GM21619 (cell line): Measurements from ENCODE around the gene LRRC1.
A peak's percentile ranks its signal among the peaks of the same experiment; 100 is the strongest.
"Not testable (repeated sequence)": the region's sequence is repeated elsewhere in the genome, so short reads cannot be mapped to it uniquely, and the experiment has no call there.

Experiments
- ATAC-seq: cut with Tn5 transposase; IDR thresholded peaks from one replicate; pipeline ENCODE4 v1.9.1; 2021; ENCODE audit not compliant: unreplicated experiment

Gene LRRC1

GRCh38 chr6:53792016-53792415 is 2.8 kb upstream of the LRRC1 start:
- ATAC-seq, result no peak

DNA sequence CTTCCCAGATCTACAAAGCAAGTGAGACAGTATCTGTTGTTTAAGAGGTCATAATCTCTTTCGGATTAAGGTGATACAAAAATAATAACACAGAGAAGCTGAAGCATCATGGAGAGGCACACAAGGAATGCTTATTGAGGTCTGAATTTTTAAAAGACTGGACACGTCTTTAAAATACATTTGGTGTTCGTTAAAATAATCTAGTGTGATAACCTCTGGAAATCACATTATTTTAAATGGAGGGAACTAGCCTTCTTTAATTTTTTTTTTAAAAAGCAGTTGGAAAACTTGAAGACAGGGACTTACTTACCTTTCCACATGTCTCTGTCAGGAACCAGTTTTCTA is 1.9 kb upstream of the LRRC1 start:
- no peak for ATAC-seq

- peak; percentile 24 for ATAC-seq
These were observed 1.3 kb upstream of the LRRC1 start for GRCh38 chr6:53793318-53794136.

- ATAC-seq, result peak; percentile 52
These were observed 577 bp upstream of the LRRC1 start for GRCh38 chr6:53794137-53794719.

DNA sequence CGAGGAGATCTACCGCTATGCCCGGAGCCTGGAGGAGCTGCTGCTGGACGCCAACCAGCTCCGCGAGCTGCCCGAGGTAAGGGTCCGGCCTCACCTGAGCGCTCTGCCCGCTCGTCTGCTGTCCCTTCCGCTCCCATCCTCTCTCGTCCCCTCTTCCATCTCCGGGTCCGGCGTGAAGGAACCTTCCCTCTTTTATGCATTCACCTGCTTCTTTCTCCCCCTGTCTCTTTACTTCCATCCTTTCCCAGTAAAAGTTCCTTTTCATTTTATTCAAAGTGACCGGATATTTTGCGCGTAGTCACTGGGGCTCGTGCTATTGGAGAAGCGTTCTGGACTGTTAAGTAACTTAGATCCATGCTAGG is 516 bp downstream of the LRRC1 start:
- ATAC-seq, result peak; percentile 17

GRCh38 chr6:53795702-53796450 is 1.1 kb downstream of the LRRC1 start:
- no peak for ATAC-seq

- ATAC-seq, result no peak
These were observed 1.6 kb downstream of the LRRC1 start for GRCh38 chr6:53796451-53796780.

DNA sequence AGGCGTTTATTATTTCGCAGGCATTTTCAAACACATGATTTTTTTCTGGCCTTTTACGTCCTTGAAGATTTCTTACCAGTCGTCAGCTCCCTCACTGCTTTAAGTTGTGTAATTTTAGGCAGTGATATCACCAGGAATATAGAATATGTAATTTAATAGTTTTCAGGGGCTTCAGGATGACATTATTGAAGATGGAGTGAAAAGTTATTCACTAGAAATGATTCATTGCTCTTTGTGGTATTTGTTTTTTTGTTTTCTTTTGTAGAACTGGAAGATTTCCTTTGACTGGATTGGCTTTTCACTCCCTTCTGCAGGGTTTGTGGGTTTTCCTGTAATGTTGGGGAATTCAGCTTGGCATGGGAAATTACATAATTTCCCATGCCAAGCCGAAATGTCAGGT is 2.0 kb downstream of the LRRC1 start:
- ATAC-seq, result no peak

DNA sequence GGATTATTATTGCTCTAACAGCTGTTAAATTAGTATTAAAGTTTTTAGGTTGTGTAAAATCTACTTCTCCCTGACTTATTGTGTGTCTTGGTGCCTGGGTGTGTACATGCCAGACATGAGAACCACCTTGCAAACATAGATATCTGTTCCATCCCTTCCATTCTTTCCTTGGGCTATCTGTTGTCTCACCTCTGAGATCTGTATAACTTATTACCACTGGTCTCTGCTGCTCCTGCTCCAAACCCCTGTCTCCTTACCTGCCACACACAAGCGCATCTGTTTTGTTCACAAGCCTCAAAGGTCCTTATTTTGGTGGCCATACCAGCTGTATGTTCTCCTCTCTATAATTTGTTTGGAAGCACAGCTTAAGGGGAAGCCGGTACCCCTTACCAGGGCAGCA is 2.5 kb downstream of the LRRC1 start:
- ATAC-seq, result no peak

DNA sequence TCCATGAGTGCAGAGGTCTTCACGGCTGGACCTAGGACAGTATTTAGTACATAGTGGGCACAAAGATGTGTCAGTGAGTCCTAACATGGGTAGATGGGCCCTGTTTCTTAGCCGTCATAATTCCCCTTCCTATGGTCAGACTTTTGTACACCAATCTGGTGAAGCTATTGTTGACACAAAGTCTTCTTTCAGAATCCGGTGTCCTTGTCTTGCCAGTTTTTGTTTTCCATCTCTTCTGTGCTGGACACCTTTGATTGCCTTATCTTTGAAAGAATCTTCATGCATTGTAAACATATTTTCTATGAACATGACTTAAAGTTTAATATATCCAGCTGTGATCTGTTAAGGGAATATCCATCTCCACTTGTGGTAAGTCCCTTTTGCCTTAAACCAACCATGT is 4.5 kb downstream of the LRRC1 start:
- no peak for ATAC-seq

- no peak for ATAC-seq
These were observed 6.2 kb downstream of the LRRC1 start for GRCh38 chr6:53801022-53801421.

DNA sequence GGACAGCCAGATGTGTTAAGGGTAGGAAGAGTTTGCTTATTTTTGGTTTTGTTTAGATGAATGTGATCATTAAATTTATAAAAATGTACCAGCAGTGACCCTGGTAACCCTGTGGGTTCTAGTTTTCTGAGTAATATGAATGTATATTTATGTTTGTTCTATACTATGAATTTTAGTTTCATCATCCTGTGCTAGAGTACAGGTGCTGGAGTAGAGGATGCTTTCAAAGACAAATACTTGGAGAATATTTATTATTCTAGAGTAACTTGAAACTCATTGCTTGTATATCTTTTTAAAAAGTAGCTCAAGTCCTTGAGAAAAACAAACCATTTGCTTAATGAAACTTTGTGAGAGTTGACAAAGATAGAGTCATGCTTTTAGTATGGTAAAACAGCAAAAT is 7.8 kb downstream of the LRRC1 start:
- no peak for ATAC-seq

DNA sequence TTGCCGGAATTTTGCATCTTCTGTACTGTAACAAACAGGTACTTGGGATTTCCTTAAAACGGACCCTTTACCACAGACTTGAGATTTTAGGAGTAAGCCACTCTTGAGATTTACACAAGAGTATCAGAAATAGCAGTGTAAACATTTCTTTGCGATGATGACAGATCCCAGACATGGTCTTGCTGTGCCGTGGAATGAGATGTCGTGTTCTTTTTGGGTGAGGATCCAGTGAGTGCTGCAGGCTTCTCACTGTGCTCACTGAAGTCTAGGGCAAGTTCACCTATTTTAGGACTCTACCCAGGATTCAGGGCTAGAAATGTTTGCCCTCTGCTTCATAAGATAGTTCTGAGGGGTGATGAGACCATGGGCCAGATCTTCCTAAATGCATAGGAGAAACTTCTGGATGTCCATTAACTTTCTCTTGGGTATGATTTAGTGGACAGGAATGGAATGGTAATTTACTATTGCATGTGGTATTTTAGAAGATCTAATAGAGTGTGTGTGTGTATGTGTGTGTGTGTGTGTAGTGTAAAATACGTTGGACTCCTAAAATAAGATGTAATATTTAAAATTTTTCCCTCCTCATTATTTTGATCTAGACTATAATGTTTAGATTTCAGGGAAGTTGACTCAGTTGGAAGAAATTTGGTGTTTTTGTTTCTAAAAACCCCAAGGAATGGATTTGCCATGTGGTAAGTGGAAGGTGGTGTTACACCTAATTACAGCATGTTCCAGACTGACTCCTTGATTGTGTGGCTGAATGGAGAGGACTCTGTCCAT is 8.5 kb downstream of the LRRC1 start:
- no peak for ATAC-seq

DNA sequence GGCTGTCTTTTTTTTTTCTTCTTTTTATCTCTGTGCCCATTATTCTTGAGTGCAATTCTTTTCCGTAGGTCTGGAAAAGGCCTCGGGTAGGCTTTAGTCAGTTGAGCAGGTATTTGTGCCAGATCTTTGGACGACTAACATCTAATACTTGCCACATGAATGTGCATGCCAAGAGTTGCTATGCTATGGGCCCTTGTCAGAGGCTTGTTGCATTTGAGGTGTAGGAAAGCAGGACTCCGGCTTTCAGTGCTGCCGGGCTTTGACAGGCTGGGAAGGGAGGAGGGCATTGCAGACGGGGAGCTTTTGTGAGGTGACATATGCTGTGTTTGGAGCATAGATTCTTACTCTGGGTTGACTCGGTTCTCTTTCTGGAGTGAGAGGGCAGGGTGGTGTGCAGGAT is 10.2 kb downstream of the LRRC1 start:
- no peak for ATAC-seq

DNA sequence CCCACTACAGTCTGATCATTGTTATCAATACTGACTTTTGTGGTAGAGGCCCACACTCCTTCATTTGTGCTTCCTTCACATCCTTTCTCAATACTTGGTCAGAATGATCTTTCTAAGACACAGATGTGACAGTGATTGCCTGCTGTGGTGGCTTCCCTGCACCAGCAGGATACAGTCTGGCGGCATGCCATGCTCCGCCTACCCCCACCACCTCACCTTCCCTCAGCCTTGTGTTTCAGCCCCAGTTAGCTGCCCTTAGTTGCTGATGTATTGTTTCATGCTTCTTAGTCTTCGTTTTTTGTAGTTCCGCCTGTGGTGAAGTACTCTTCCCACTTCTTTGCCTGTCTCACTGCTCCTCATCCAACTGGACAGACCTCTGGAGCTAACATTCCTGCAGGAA is 10.9 kb downstream of the LRRC1 start:
- ATAC-seq, result no peak

DNA sequence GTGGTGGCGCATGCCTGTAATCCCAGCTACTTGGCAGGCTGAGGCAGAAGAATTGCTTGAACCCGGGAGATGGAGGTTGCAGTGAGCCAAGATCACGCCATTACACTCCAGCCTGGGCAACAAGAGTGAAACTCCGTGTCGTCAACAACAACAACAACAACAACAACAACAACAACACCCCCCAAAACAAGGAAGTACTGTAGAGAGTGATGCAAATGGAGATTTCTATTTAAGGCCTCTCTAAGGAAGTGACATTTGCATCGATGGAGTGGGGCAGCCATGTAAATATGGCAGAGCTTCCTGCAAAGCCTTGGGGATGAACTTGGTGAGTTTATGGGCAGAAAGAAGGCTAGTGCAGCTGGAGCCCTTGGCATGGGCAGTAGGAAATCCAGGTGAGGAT is 12.8 kb downstream of the LRRC1 start:
- not testable (repeated sequence) for ATAC-seq

GRCh38 chr6:53808302-53808881 is 13.6 kb downstream of the LRRC1 start:
- ATAC-seq, result no peak

DNA sequence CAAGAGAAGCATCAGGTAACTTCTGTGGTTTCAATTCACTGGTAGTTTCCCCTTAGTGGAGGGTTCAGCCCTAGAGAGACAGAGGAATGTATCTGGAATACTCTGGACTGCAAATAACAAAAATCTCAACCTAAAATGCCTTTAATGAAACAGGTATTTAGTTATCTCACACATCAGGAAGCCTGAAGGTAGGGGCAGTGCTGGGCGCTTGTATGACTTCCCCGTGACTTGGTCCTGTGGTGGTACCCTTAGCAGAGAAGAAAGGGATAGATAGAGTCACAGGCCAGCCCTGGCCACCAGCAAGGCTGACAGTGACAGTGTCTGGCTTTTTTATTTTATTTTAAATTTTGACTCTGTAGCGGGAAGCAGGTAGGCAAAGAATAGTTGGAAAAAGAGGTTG is 14.9 kb downstream of the LRRC1 start:
- no peak for ATAC-seq

- peak; percentile 96 for ATAC-seq
These were observed 16.3 kb downstream of the LRRC1 start for GRCh38 chr6:53811082-53811481.

GRCh38 chr6:53811746-53812145 is 16.9 kb downstream of the LRRC1 start:
- ATAC-seq, result no peak

DNA sequence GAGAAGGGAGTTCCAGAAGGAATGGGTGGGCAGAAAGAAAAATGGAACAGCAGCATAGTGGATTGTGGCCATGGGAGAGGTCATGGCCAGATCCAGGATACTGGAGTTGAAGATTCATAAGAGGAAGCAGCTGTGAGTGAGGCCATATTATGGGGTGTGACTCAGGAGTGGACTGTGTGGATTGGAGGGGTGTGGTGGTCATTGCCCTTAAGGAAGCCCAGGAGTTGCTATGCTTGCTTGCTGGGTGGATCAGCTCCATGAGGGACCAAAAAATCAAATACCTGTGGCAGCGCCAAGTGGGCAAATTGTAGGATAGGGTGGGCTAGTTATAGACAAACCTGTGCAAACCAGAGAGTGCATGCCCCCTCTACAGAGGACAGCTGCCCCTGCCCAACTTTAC is 18.3 kb downstream of the LRRC1 start:
- no peak for ATAC-seq
